HEK293 (cell line): ENCODE results near the gene AKAP6.

ENCODE experiments used
- CTCF ChIP-seq: fragments of 450-650 bp; formaldehyde crosslinking; IDR thresholded peaks from 2 replicates; pipeline ENCODE4 v1.5.1; 2016; ENCODE audit warnings: missing biosample characterization, missing genetic modification characterization
- HOXA7 ChIP-seq: sonication (generic); formaldehyde crosslinking; IDR thresholded peaks from 2 replicates; pipeline ENCODE4 v1.8.1; 2022; ENCODE audit warnings: missing genetic modification reagents, borderline replicate concordance
- ZNF121 ChIP-seq: fragments of 450-650 bp; formaldehyde crosslinking; IDR thresholded peaks from 2 replicates; pipeline ENCODE4 v1.5.1; 2016; ENCODE audit warnings: missing biosample characterization, missing genetic modification characterization

GRCh38 chr14:32507029-32507984, 178.2 kb downstream of the AKAP6 start:
- TF ChIP-seq HOXA7 (CRISPR knock-in tag) (no peak), ZNF121 (tag by site-specific recombination) (no peak), CTCF (tag by site-specific recombination) (no peak)
